Loucy (cell line): Measurements from ENCODE around the gene C10orf143.

Experiments used
- H2AFZ ChIP-seq: fragments of 200-600 bp; sonication (generic); 2 replicates; pipeline ENCODE4 v1.6.0; 2016; ENCODE audit warnings: antibody characterized with exemption, mild to moderate bottlenecking, low read length, moderate library complexity
- H3F3A ChIP-seq: fragments of 200-600 bp; 2 replicates; pipeline ENCODE4 v1.6.0; 2016; ENCODE audit warnings: antibody characterized with exemption, low read depth, mild to moderate bottlenecking
- H3K27me3 ChIP-seq: fragments of 200-600 bp; sonication (generic); 2 replicates; pipeline ENCODE4 v1.6.1; 2014; ENCODE audit warnings: low read length, mild to moderate bottlenecking; ENCODE audit not compliant: insufficient read depth, poor library complexity, severe bottlenecking
- H3K36me3 ChIP-seq: fragments of 200-600 bp; sonication (generic); 2 replicates; pipeline ENCODE4 v1.6.1; 2016; ENCODE audit warnings: low read length; ENCODE audit not compliant: insufficient read depth
- H3K4me1 ChIP-seq: fragments of 200-600 bp; sonication (generic); 2 replicates; pipeline ENCODE4 v1.5.1; 2014; ENCODE audit warnings: low read length, mild to moderate bottlenecking; ENCODE audit not compliant: insufficient read depth, poor library complexity, severe bottlenecking
- H3K4me2 ChIP-seq: fragments of 200-600 bp; sonication (generic); 2 replicates; pipeline ENCODE4 v1.6.0; 2014; ENCODE audit warnings: antibody characterized with exemption, low read length, low read depth, mild to moderate bottlenecking; ENCODE audit not compliant: poor library complexity, severe bottlenecking
- H3K4me3 ChIP-seq: fragments of 200-600 bp; sonication (generic); 2 replicates; pipeline ENCODE4 v1.5.1; 2014; ENCODE audit warnings: low read length, mild to moderate bottlenecking, mixed read lengths; ENCODE audit not compliant: poor library complexity, severe bottlenecking
- H3K79me2 ChIP-seq: fragments of 200-600 bp; sonication (generic); 2 replicates; pipeline ENCODE4 v1.6.1; 2014; ENCODE audit warnings: low read length; ENCODE audit not compliant: insufficient read depth
- H3K9ac ChIP-seq: fragments of 200-600 bp; sonication (generic); 2 replicates; pipeline ENCODE4 v1.6.0; 2014; ENCODE audit warnings: mild to moderate bottlenecking, low read depth, low read length, moderate library complexity; ENCODE audit not compliant: poor library complexity, severe bottlenecking
- H3K9me2 ChIP-seq: fragments of 200-600 bp; sonication (generic); replicated peaks from 2 replicates; pipeline ENCODE4 v1.6.1; 2016; ENCODE audit warnings: low read depth, low read length, mixed read lengths
- H3K9me3 ChIP-seq: fragments of 200-600 bp; sonication (generic); 2 replicates; pipeline ENCODE4 v1.6.1; 2014; ENCODE audit warnings: mild to moderate bottlenecking, antibody characterized with exemption, low read length, low read depth; ENCODE audit not compliant: insufficient read depth
- H4K20me1 ChIP-seq: fragments of 200-600 bp; sonication (generic); 2 replicates; pipeline ENCODE4 v1.6.0; 2014; ENCODE audit warnings: antibody characterized with exemption, low read length, mild to moderate bottlenecking; ENCODE audit not compliant: insufficient read depth, poor library complexity, severe bottlenecking
- EZH2phosphoT487 ChIP-seq: fragments of 200-600 bp; IDR thresholded peaks from 2 replicates; pipeline ENCODE4 v1.6.1; 2018; ENCODE audit warnings: antibody characterized with exemption, mild to moderate bottlenecking, moderate library complexity, borderline replicate concordance
- TF ChIP-seq, protein P1 (sequence below): fragments of 200-600 bp; sonication (generic); conservative IDR thresholded peaks from 2 replicates; pipeline ENCODE4 v1.5.1; 2014; ENCODE audit warnings: mild to moderate bottlenecking, antibody characterized with exemption, low read length

The C10orf143 gene

DNA sequence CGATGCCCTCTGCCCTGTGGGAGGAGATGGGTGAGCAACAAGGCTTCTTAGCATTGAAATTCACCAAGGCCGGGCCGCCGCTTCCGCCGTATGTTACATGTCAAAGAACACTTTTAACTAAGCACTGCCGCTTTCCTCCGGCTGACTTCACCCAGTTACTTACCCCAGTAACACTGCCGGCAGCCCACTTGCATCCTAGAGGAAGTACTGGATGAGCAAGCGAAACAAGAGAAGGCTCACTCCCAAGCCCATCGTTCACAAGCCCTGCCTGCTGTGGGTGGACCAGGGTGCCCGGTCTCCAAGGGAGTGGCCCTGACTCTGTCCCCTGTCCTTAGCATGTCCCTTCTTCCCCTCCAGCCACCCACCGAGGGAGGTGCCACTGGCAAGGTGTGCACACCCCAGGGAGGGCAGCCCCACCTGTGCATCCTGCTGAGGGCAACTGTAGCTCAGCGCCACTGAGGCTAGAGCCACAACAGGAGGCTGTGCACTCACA is 73.4 kb downstream of the C10orf143 start:
- H3K4me2 ChIP-seq: no peak overlapping the region
- no peaks in the 10 kb centered on the region for H3K4me1 ChIP-seq
- no peaks in the 10 kb centered on the region for H3K9me3 ChIP-seq
- H3K4me3 ChIP-seq: no peak overlapping the region
- no peak overlapping the region for H3K9ac ChIP-seq
- no peaks in the 10 kb centered on the region for H4K20me1 ChIP-seq
- H3K9me2 ChIP-seq: no peaks in the 10 kb centered on the region
- TF ChIP-seq EZH2phosphoT487: no peak
- TF ChIP-seq, protein P1, sequence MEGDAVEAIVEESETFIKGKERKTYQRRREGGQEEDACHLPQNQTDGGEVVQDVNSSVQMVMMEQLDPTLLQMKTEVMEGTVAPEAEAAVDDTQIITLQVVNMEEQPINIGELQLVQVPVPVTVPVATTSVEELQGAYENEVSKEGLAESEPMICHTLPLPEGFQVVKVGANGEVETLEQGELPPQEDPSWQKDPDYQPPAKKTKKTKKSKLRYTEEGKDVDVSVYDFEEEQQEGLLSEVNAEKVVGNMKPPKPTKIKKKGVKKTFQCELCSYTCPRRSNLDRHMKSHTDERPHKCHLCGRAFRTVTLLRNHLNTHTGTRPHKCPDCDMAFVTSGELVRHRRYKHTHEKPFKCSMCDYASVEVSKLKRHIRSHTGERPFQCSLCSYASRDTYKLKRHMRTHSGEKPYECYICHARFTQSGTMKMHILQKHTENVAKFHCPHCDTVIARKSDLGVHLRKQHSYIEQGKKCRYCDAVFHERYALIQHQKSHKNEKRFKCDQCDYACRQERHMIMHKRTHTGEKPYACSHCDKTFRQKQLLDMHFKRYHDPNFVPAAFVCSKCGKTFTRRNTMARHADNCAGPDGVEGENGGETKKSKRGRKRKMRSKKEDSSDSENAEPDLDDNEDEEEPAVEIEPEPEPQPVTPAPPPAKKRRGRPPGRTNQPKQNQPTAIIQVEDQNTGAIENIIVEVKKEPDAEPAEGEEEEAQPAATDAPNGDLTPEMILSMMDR: no peak
- no peak overlapping the region for H2AFZ ChIP-seq
- no peaks in the 10 kb centered on the region for H3K79me2 ChIP-seq
- H3F3A ChIP-seq: no peaks in the 10 kb centered on the region
- H3K27me3 ChIP-seq: no peaks in the 10 kb centered on the region
- no peaks in the 10 kb centered on the region for H3K36me3 ChIP-seq

- no peak overlapping the region for H3K4me3 ChIP-seq
- H3F3A ChIP-seq: no peaks in the 10 kb centered on the region
- H3K9me2 ChIP-seq: no peaks in the 10 kb centered on the region
- no peaks in the 10 kb centered on the region for H3K36me3 ChIP-seq
- no peaks in the 10 kb centered on the region for H3K4me1 ChIP-seq
- H4K20me1 ChIP-seq: no peaks in the 10 kb centered on the region
- no peaks in the 10 kb centered on the region for H3K9me3 ChIP-seq
- H2AFZ ChIP-seq: no peak overlapping the region
- TF ChIP-seq, protein P1: no peak
- no peak for TF ChIP-seq EZH2phosphoT487
- H3K9ac ChIP-seq: no peak overlapping the region
- H3K27me3 ChIP-seq: no peaks in the 10 kb centered on the region
- H3K4me2 ChIP-seq: no peak overlapping the region
- H3K79me2 ChIP-seq: no peaks in the 10 kb centered on the region
Observed at GRCh38 chr10:130036296-130037065, 74.1 kb downstream of the C10orf143 start.

- no peak overlapping the region for H3K9ac ChIP-seq
- no peaks in the 10 kb centered on the region for H3F3A ChIP-seq
- no peaks in the 10 kb centered on the region for H3K9me2 ChIP-seq
- no peaks in the 10 kb centered on the region; the same call in 1 of the 2 replicates for H3K9me3 ChIP-seq
- no peaks in the 10 kb centered on the region for H3K36me3 ChIP-seq
- no peaks in the 10 kb centered on the region for H4K20me1 ChIP-seq
- no peaks in the 10 kb centered on the region for H3K4me1 ChIP-seq
- TF ChIP-seq, protein P1: no peak
- TF ChIP-seq EZH2phosphoT487: no peak
- H3K27me3 ChIP-seq: no peaks in the 10 kb centered on the region
- no peaks in the 10 kb centered on the region for H3K79me2 ChIP-seq
- H3K4me2 ChIP-seq: no peak overlapping the region
- no peak overlapping the region for H2AFZ ChIP-seq
- no peak overlapping the region for H3K4me3 ChIP-seq
Observed at GRCh38 chr10:130029209-130029608, 81.4 kb downstream of the C10orf143 start.
